Left ventricle myocardium superior (tissue), 1 donor: ENCODE measurements around the gene CNGB1. TPM values are rescaled to one million over a fixed set of nuclear protein-coding genes. Genes with fewer than 3 reads are reported as not detected.

Experiments used
- ATAC-seq: fragments of 200-7000 bp; cut with Tn5 transposase; one replicate; pipeline ENCODE4 v1.9.1; 2020; ENCODE audit warnings: mild to moderate bottlenecking, moderate library complexity
- DNase-seq: peaks from one replicate; pipeline ENCODE4 v3.0.0-alpha.2; 2020
- intact Hi-C: fragments of 100-400 bp; cut with micrococcal nuclease; formaldehyde crosslinking; loops from one replicate; pipeline ENCODE4 v1.11.0; 2022
- total RNA-seq: library from RNA; stranded (reverse); fragmentation: NEBNext Ultra II Directional; extraction: Animal tissue kit (Norgen Biotek cat#: 25700); gene quantifications from one replicate; pipeline ENCODE4 v1.2.1, GENCODE V29; 2021
- donor health status: DM: no; HTN: yes; CAD: no; lungs with severe emphysema.

CNGB1 gene
- total RNA-seq, 1 donor from 2014 or later, result not detected

- intact Hi-C loops, result no loop called here
- no peak for ATAC-seq
- no peak for DNase-seq
Measured at GRCh38 chr16:57998486-57998885, 27.6 kb upstream of the CNGB1 start.

GRCh38 chr16:57997528-57998265 is 26.8 kb upstream of the CNGB1 start:
- intact Hi-C loops, result no loop called here
- DNase-seq, result no peak
- no peak for ATAC-seq

GRCh38 chr16:57997176-57997527 is 26.2 kb upstream of the CNGB1 start:
- DNase-seq (no peak), ATAC-seq (no peak)
- intact Hi-C loops, result no loop called here

- intact Hi-C loops, result no loop called here
- DNase-seq, result no peak
- ATAC-seq, result no peak
Measured at GRCh38 chr16:57996406-57997175, 25.7 kb upstream of the CNGB1 start.

- intact Hi-C loops, result no loop called here
- ATAC-seq, result no peak
- DNase-seq, result no peak
Measured at GRCh38 chr16:57995721-57996405, 24.9 kb upstream of the CNGB1 start.

GRCh38 chr16:57994778-57995177 is 23.9 kb upstream of the CNGB1 start:
- peak; percentile 70 for DNase-seq
- peak; percentile 38 for ATAC-seq
- intact Hi-C loops, result no loop called here

- ATAC-seq, result no peak
- intact Hi-C loops, result no loop called here
- no peak for DNase-seq
Measured at GRCh38 chr16:57994361-57994760, 23.4 kb upstream of the CNGB1 start.

- intact Hi-C loops, result no loop called here
- no peak for DNase-seq
- no peak for ATAC-seq
Measured at GRCh38 chr16:57993897-57994296, 23.0 kb upstream of the CNGB1 start.

- DNase-seq (no peak), ATAC-seq (no peak)
- intact Hi-C loops, result no loop called here
Measured at GRCh38 chr16:57993438-57993837, 22.5 kb upstream of the CNGB1 start.

GRCh38 chr16:57992084-57992483 is 21.2 kb upstream of the CNGB1 start:
- ATAC-seq (no peak), DNase-seq (no peak)
- intact Hi-C loops, result no loop called here

- intact Hi-C loops, result no loop called here
- DNase-seq, result no peak
- no peak for ATAC-seq
Measured at GRCh38 chr16:57991551-57992059, 20.7 kb upstream of the CNGB1 start.

- intact Hi-C loops, result no loop called here
- ATAC-seq, result peak; percentile 78
- peak; percentile 63 for DNase-seq
Measured at GRCh38 chr16:57988929-57989328, 18.0 kb upstream of the CNGB1 start.

GRCh38 chr16:57987441-57988177 is 16.7 kb upstream of the CNGB1 start:
- ATAC-seq (no peak), DNase-seq (no peak)
- intact Hi-C loops, result no loop called here

- intact Hi-C loops, result no loop called here
Measured at GRCh38 chr16:57986196-57986595, 15.3 kb upstream of the CNGB1 start.

GRCh38 chr16:57985204-57986181 is 14.6 kb upstream of the CNGB1 start:
- DNase-seq (no peak), ATAC-seq (peak; percentile 47)
- intact Hi-C loops, result no loop called here

More at GRCh38 chr16:57986196-57986595, 15.3 kb upstream of the CNGB1 start:
- ATAC-seq, result no peak
- no peak for DNase-seq

- peak; percentile 90 for DNase-seq
- intact Hi-C loops, result no loop called here
- ATAC-seq, result peak; percentile 90
Measured at GRCh38 chr16:57984443-57985203, 13.7 kb upstream of the CNGB1 start.

- intact Hi-C loops, result no loop called here
- DNase-seq (no peak), ATAC-seq (no peak)
Measured at GRCh38 chr16:57982385-57982784, 11.5 kb upstream of the CNGB1 start.

- ATAC-seq (no peak), DNase-seq (no peak)
- intact Hi-C loops, result no loop called here
Measured at GRCh38 chr16:57981636-57982035, 10.7 kb upstream of the CNGB1 start.
